ENCODE measurements around the gene ZNRF2. TPM values are rescaled to one million over a fixed set of nuclear protein-coding genes. Genes with fewer than 3 reads are reported as not detected.
A peak's percentile ranks its signal among the peaks of the same experiment; 100 is the strongest.

ZNRF2 gene
- total RNA-seq, 1 donor: 6.5 TPM

GRCh38 chr7:30344513-30344912, 60.1 kb downstream of the ZNRF2 start:
- TF ChIP-seq CTCF (IDR thresholded peaks at IDR 0.05; ENCODE audit: insufficient read depth, low read depth, low read length): no peak
- no peak for DNase-seq (ENCODE audit: low read depth)
- H3K4me3 ChIP-seq (ENCODE audit: low read depth, low read length): no peak overlapping the region

- no peak for DNase-seq (ENCODE audit: low read depth)
- no peak for TF ChIP-seq CTCF (IDR thresholded peaks at IDR 0.05; ENCODE audit: insufficient read depth, low read depth, low read length)
- H3K4me3 ChIP-seq (ENCODE audit: low read depth, low read length): no peak overlapping the region
Observed at GRCh38 chr7:30347226-30348082, 63.1 kb downstream of the ZNRF2 start.

- no peak for TF ChIP-seq CTCF (IDR thresholded peaks at IDR 0.05; ENCODE audit: insufficient read depth, low read depth, low read length)
- H3K4me3 ChIP-seq (ENCODE audit: low read depth, low read length): no peak overlapping the region
- peak; percentile 90 for DNase-seq (ENCODE audit: low read depth)
Observed at GRCh38 chr7:30348083-30348560, 63.7 kb downstream of the ZNRF2 start.

GRCh38 chr7:30349170-30349569, 64.8 kb downstream of the ZNRF2 start:
- no peak for TF ChIP-seq CTCF (IDR thresholded peaks at IDR 0.05; ENCODE audit: insufficient read depth, low read depth, low read length)
- no peak for DNase-seq (ENCODE audit: low read depth)

GRCh38 chr7:30349816-30350215, 65.4 kb downstream of the ZNRF2 start:
- H3K4me3 ChIP-seq (ENCODE audit: low read depth, low read length): no peak overlapping the region
- DNase-seq (ENCODE audit: low read depth): no peak
- no peak for TF ChIP-seq CTCF (IDR thresholded peaks at IDR 0.05; ENCODE audit: insufficient read depth, low read depth, low read length)

More at GRCh38 chr7:30349170-30349569, 64.8 kb downstream of the ZNRF2 start:
- H3K4me3 ChIP-seq (ENCODE audit: low read depth, low read length): no peak overlapping the region

- no peak overlapping the region for H3K4me3 ChIP-seq (ENCODE audit: low read depth, low read length)
- TF ChIP-seq CTCF (IDR thresholded peaks at IDR 0.05; ENCODE audit: insufficient read depth, low read depth, low read length): no peak
- no peak for DNase-seq (ENCODE audit: low read depth)
Observed at GRCh38 chr7:30351286-30351685, 66.9 kb downstream of the ZNRF2 start.

Measured in fibroblast of villous mesenchyme (primary cell).